ENCODE measurements around the gene PPP2R5C.
A peak's percentile ranks its signal among the peaks of the same experiment; 100 is the strongest.

The PPP2R5C gene

DNA sequence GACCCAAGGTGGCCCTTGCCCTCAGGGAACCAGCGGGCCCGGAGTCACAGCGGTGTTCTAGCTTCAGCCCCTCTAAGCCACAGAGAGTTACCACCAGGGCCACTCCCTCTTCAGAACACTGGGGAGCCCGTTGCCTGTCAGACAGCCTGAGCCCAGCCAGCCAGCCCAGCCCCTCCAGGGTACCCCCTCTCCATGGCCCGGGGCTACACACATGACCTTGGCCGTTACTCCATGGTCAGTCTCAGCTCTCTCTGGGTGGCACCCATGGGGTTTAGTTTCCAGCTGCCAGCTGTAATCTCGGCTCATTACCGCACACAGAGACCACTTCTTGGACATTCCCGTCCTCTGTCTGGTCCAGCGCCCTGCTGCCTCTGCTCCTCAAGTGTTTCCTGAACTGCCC is 35.0 kb downstream of the PPP2R5C start:
- H3K9me3 ChIP-seq (ENCODE audit: control insufficient read depth, insufficient read depth, low read depth, low read length), result no peaks in the 10 kb centered on the region
- TF ChIP-seq ZNF48 (tag by site-specific recombination; IDR thresholded peaks at IDR 0.05), result no peak
- no peak for TF ChIP-seq ZNF449 (tag by site-specific recombination; IDR thresholded peaks at IDR 0.05)
- peak; percentile 55 for TF ChIP-seq ZIC2 (tag by site-specific recombination; IDR thresholded peaks at IDR 0.05)
- no peak for TF ChIP-seq MEIS1 (CRISPR knock-in tag; IDR thresholded peaks at IDR 0.05; ENCODE audit: borderline replicate concordance)
- no peak overlapping the region for H3K4me3 ChIP-seq (ENCODE audit: low read depth, low read length)
- POLR2A ChIA-PET, result interaction anchor here (0.6 kb wide), 1 partner anchor 13 kb away, joined by 3 read pairs; no protein-coding TSS in a partner anchor
- H3K36me3 ChIP-seq (ENCODE audit: control insufficient read depth in 2 of 2, insufficient read depth in 1 of 2, low read length in 2 of 2), result no peaks in the 10 kb centered on the region
- no peak overlapping the region for H3K27ac ChIP-seq (ENCODE audit: extremely low read depth, low read depth, low read length)
- CTCF ChIA-PET, result no interaction called here
- H3K4me1 ChIP-seq (ENCODE audit: control insufficient read depth, insufficient read depth, low read length), result peaks cover 9% of the 10 kb centered on the region

GRCh38 chr14:101797856-101798255 is 36.3 kb downstream of the PPP2R5C start:
- ChIA-PET CTCF (interaction anchor here (0.6 kb wide), 1 partner anchor 65 kb away, joined by 4 read pairs; no protein-coding TSS in a partner anchor), POLR2A (no interaction called here)
- Histone ChIP-seq H3K4me1 (ENCODE audit: control insufficient read depth, insufficient read depth, low read length) (no peaks in the 10 kb centered on the region), H3K36me3 (ENCODE audit: control insufficient read depth in 2 of 2, insufficient read depth in 1 of 2, low read length in 2 of 2) (no peaks in the 10 kb centered on the region), H3K9me3 (ENCODE audit: control insufficient read depth, insufficient read depth, low read depth, low read length) (no peaks in the 10 kb centered on the region), H3K4me3 (ENCODE audit: low read depth, low read length) (no peak overlapping the region), H3K27ac (ENCODE audit: extremely low read depth, low read depth, low read length) (no peak overlapping the region)
- TF ChIP-seq ZNF239 (tag by site-specific recombination; IDR thresholded peaks at IDR 0.05) (no peak), ZNF664 (tag by site-specific recombination; IDR thresholded peaks at IDR 0.05) (no peak), PRDM2 (tag by site-specific recombination; IDR thresholded peaks at IDR 0.05; ENCODE audit: borderline replicate concordance) (no peak), ZNF544 (tag by site-specific recombination; IDR thresholded peaks at IDR 0.05) (no peak), SCRT1 (tag by site-specific recombination; IDR thresholded peaks at IDR 0.05; ENCODE audit: borderline replicate concordance) (peak; percentile 35; the same call in 1 of the 2 replicates), SCRT2 (tag by site-specific recombination; IDR thresholded peaks at IDR 0.05) (peak; percentile 77), RBAK (tag by site-specific recombination; IDR thresholded peaks at IDR 0.05) (no peak), PRDM4 (tag by site-specific recombination; IDR thresholded peaks at IDR 0.05) (no peak), ZNF473 (tag by site-specific recombination; IDR thresholded peaks at IDR 0.05) (no peak), ZNF596 (tag by site-specific recombination; IDR thresholded peaks at IDR 0.05) (no peak), KLF8 (tag by site-specific recombination; IDR thresholded peaks at IDR 0.05) (no peak), ZNF521 (tag by site-specific recombination; IDR thresholded peaks at IDR 0.05) (no peak), SETDB1 (IDR thresholded peaks at IDR 0.05; ENCODE audit: insufficient read length, low read length) (no peak), ZNF416 (tag by site-specific recombination; IDR thresholded peaks at IDR 0.05) (no peak), GLIS1 (tag by site-specific recombination; IDR thresholded peaks at IDR 0.05) (no peak), HOXC10 (CRISPR knock-in tag; IDR thresholded peaks at IDR 0.05) (no peak)

Measured in HEK293 (cell line).